Activated CD4-positive, alpha-beta T cell treated with anti-CD3 and anti-CD28 coated beads, Interleukin-2, Interleukin-4, amounts not matched to agents 100 ng/mL and 50 ng/mL, durations not matched to agents 16 hours and 8 hours (primary cell): ENCODE results near the gene OSBPL6.

Source experiments
- DNase-seq: peaks from one replicate; pipeline ENCODE4 v3.0.0-alpha.2; 2020; ENCODE audit warnings: low spot score

OSBPL6 gene

DNA sequence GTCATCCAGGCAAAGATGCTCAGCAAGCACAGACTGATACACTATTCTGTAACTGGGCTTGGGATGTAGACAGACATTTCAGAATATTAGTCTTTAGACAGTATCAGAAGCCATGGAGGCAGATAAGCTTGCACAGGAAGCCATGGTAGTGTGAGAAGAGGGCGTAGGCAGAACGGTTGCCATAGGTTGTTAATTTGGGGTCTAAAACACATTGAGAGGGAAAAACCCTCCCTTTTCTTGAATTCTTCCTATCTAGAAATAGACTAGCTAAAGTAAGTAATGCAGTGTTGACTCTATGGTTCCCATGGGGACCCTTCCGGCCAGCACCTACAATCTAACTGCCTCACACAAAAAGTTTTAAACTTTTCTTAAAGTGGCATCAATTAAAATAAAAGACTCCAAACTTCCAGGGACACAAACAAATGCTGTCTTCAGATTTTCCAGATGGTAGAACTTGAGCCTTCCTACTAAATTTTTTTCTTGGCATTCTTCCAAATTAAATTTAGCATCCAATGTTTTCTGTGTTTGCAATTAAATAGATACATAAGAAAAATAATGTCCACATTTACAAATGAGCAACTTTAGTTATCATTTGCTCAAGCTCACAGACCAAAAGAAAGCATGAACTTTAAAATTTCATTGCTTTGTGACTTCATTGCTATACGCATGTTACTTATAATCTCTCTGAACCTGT is 254.8 kb downstream of the OSBPL6 start:
- DNase-seq: no peak

DNA sequence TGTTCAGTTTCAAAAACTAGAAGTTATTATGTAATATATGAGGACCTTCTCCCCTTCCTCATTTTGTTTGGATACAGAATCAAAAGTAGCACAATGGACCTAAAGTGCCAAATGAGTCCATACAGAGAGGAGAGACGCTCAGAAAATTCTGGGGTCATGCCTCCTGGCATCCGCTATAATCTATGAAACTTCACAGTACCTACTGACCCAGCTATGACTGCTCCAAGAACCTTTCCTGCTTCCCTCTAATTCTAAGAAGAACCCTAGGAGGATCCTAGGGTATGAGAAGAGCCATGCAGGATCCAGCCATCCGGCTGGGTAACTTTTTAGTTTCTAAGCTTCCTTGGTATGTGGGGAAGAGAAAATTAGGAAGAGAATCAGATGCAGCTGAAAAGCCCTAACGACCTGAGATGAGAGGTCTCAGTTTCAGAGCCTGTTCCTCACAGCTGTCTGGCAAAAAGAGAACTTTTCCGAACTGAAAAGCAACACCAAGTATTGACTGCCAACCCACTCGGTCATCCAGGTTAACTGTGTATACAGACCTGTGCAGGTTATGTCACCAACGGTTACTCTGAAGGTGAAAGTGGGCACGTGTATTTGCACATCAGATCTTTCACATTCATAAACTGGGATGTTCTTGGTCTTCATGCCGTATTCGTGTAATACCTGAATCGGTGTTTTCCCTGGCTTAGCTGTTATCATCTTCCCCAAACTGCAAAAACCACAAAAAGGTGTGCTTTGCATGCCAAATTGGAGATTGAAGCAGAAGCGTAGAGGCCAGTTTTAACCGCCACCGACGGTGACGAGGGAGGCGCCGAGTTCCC is 255.6 kb downstream of the OSBPL6 start:
- no peak for DNase-seq

DNA sequence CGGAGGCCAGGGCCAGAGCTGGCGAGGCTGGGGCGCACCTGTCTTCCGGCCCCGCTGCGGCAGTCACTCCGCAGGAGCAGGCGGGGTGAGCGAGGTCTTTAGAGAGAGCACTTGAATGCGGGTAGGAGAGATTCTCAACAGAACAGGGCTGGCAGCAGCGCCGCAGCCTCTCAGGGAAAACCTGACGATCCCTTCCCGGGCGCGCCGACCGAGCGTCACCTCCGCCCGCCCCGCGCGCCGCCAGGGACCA is 256.1 kb downstream of the OSBPL6 start:
- no peak for DNase-seq

DNA sequence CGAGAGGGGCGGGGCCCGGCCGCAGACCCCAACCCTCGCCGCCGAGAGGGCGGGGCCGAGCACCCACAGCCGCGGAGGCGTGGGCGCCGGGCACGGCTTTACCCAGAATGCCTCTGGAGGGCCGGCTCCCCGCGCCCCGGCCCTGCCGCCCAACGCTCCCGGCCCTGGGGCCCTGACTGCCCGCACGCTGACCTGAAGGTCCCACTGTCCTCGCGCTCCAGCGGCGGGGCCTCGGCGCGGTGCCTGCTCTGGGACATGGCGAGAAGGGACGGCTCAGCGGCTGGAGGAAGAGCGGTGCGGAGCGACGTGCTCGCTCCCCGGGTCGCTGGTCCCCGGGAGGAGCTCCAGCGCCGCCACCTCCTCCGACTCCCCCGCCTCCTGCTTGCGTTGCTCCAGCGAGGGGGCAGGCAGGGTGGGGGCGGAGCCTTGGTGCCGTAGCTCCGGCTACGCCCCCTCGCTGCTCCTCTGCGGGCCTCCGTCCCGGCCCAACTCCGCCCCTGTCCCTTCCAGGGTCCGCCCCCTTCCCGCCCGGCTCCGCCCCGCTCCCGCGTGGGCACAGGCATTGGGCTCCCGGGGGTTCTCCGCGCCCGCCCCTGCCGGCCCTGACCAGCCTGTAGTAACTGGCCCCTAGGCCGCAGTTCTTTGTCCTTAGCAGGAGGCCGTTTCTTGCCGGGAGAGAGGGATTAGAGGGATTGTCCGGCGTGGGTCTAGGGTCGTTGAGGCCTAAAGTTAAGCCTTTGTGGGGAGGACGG is 256.6 kb downstream of the OSBPL6 start, which contains the start of the genes PJVK and PRKRA:
TSS of gene PJVK (plus strand) at position 605 of the 752 bp plus-strand sequence. CDS start 2,032 bp downstream, outside the sequence.
TSS of gene PRKRA (minus strand) at position 402 of the 752 bp plus-strand sequence. CDS start at position 257, 145 bp downstream.
- peak; percentile 96 for DNase-seq

DNA sequence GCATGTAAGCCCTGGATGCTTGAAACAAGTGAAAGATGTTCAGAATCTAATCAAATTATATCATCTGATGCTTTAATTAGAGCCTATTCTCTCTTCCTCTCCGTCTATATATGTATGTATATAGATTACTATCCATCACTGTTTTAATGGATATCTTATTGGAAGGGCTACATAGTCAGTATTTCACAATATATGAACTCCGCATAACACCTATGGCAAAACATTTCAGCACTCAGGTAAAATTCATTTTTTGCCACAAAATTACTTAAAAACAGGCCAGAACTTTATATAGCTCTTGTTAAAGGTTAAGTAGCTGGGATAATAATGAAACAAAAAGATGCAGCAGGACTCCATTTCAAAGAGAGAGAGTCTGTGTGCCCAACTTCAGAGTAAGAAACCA is 258.0 kb downstream of the OSBPL6 start:
- DNase-seq: no peak
